ENCODE data around the gene SLC25A15.

GRCh38 chr13:40769970-40770369 lies 19.4 kb upstream of the SLC25A15 start:
- TF ChIP-seq CTCF (IDR thresholded peaks at IDR 0.05; ENCODE audit: poor library complexity) (no peak), EZH2 (IDR thresholded peaks at IDR 0.05; ENCODE audit: borderline replicate concordance) (no peak), EZH2phosphoT487 (IDR thresholded peaks at IDR 0.05; ENCODE audit: low read depth, severe bottlenecking, unreplicated experiment) (no peak)

Data from hepatocyte (in vitro differentiated cells).